NOMO-1 treated with DMSO at 0.1 percent for 48 hours (cell line): Measurements from ENCODE around the gene LPP.
A peak's percentile ranks its signal among the peaks of the same experiment; 100 is the strongest.

Experiments used
- DNase-seq: peaks from one replicate; lab custom pipeline; 2025; ENCODE audit not compliant: unreplicated experiment; lab: John Stamatoyannopoulos, UW

LPP gene

GRCh38 chr3:188194332-188194731, 40.4 kb downstream of the LPP start:
- DNase-seq: no peak

- no peak for DNase-seq
Observed at GRCh38 chr3:188196232-188196990, 42.5 kb downstream of the LPP start.

- peak; percentile 77 for DNase-seq
Observed at GRCh38 chr3:188197388-188197847, 43.5 kb downstream of the LPP start.

- no peak for DNase-seq
Observed at GRCh38 chr3:188198001-188198400, 44.0 kb downstream of the LPP start.

- DNase-seq: no peak
Observed at GRCh38 chr3:188198760-188199327, 44.9 kb downstream of the LPP start.

GRCh38 chr3:188199386-188199785, 45.4 kb downstream of the LPP start:
- DNase-seq: no peak

- peak; percentile 53 for DNase-seq
Observed at GRCh38 chr3:188200481-188200880, 46.5 kb downstream of the LPP start.

GRCh38 chr3:188202358-188203138, 48.6 kb downstream of the LPP start:
- peak; percentile 47 for DNase-seq

GRCh38 chr3:188204526-188204925, 50.6 kb downstream of the LPP start:
- no peak for DNase-seq

GRCh38 chr3:188205992-188206416, 52.0 kb downstream of the LPP start:
- no peak for DNase-seq

- no peak for DNase-seq
Observed at GRCh38 chr3:188206787-188207186, 52.8 kb downstream of the LPP start.

GRCh38 chr3:188207941-188208515, 54.1 kb downstream of the LPP start:
- no peak for DNase-seq

GRCh38 chr3:188208516-188208981, 54.6 kb downstream of the LPP start:
- DNase-seq: no peak

- no peak for DNase-seq
Observed at GRCh38 chr3:188209034-188209433, 55.1 kb downstream of the LPP start.

- DNase-seq: no peak
Observed at GRCh38 chr3:188209740-188210139, 55.8 kb downstream of the LPP start.

GRCh38 chr3:188211476-188211875, 57.5 kb downstream of the LPP start:
- no peak for DNase-seq

GRCh38 chr3:188212308-188212969, 58.5 kb downstream of the LPP start:
- DNase-seq: no peak

GRCh38 chr3:188214442-188214841, 60.5 kb downstream of the LPP start:
- DNase-seq: peak; percentile 94

GRCh38 chr3:188215129-188215528, 61.2 kb downstream of the LPP start:
- no peak for DNase-seq

- DNase-seq: no peak
Observed at GRCh38 chr3:188217011-188217463, 63.1 kb downstream of the LPP start.

GRCh38 chr3:188217726-188218125, 63.8 kb downstream of the LPP start:
- no peak for DNase-seq
